HEK293 (cell line): ENCODE results near the gene ROBO1.

Experiments
- KLF16 ChIP-seq: fragments of 450-650 bp; formaldehyde crosslinking; IDR thresholded peaks from 2 replicates; pipeline ENCODE4 v1.5.1; 2017; ENCODE audit warnings: missing biosample characterization, missing genetic modification characterization
- KLF8 ChIP-seq: fragments of 450-650 bp; formaldehyde crosslinking; IDR thresholded peaks from 2 replicates; pipeline ENCODE4 v1.5.1; 2016; ENCODE audit warnings: missing biosample characterization, missing genetic modification characterization
- OVOL3 ChIP-seq: fragments of 450-650 bp; formaldehyde crosslinking; IDR thresholded peaks from 2 replicates; pipeline ENCODE4 v1.5.1; 2016; ENCODE audit warnings: missing biosample characterization, missing genetic modification characterization
- PRDM2 ChIP-seq: fragments of 450-650 bp; formaldehyde crosslinking; IDR thresholded peaks from 2 replicates; pipeline ENCODE4 v1.5.1; 2016; ENCODE audit warnings: missing biosample characterization, missing genetic modification characterization, borderline replicate concordance
- REST ChIP-seq: fragments of 450-650 bp; formaldehyde crosslinking; IDR thresholded peaks from 2 replicates; pipeline ENCODE4 v1.5.1; 2016; ENCODE audit warnings: missing biosample characterization, missing genetic modification characterization
- SETDB1 ChIP-seq: IDR thresholded peaks from one replicate; pipeline ENCODE4 v1.6.1; 2017; ENCODE audit warnings: mild to moderate bottlenecking, low read length, moderate library complexity, mixed read lengths; ENCODE audit not compliant: insufficient read length
- SP3 ChIP-seq: fragments of 450-650 bp; formaldehyde crosslinking; IDR thresholded peaks from 2 replicates; pipeline ENCODE4 v1.5.1; 2016; ENCODE audit warnings: missing biosample characterization, missing genetic modification characterization
- WT1 ChIP-seq: fragments of 450-650 bp; formaldehyde crosslinking; IDR thresholded peaks from 2 replicates; pipeline ENCODE4 v1.5.1; 2016; ENCODE audit warnings: missing biosample characterization, missing genetic modification characterization
- YY2 ChIP-seq: fragments of 450-650 bp; formaldehyde crosslinking; IDR thresholded peaks from 2 replicates; pipeline ENCODE4 v1.5.1; 2016; ENCODE audit warnings: missing biosample characterization, missing genetic modification characterization
- ZBTB17 ChIP-seq: fragments of 450-650 bp; formaldehyde crosslinking; IDR thresholded peaks from 2 replicates; pipeline ENCODE4 v1.5.1; 2016; ENCODE audit warnings: missing biosample characterization, missing genetic modification characterization
- ZBTB20 ChIP-seq: fragments of 450-650 bp; formaldehyde crosslinking; IDR thresholded peaks from 2 replicates; pipeline ENCODE4 v1.5.1; 2016; ENCODE audit warnings: missing biosample characterization, missing genetic modification characterization
- ZBTB49 ChIP-seq: fragments of 450-650 bp; formaldehyde crosslinking; IDR thresholded peaks from 2 replicates; pipeline ENCODE4 v1.5.1; 2016; ENCODE audit warnings: missing biosample characterization, missing genetic modification characterization, low read depth
- ZBTB7A ChIP-seq: fragments of 450-650 bp; formaldehyde crosslinking; IDR thresholded peaks from 2 replicates; pipeline ENCODE4 v1.5.1; 2016; ENCODE audit warnings: low read depth, missing biosample characterization, missing genetic modification characterization
- ZNF138 ChIP-seq: fragments of 450-650 bp; formaldehyde crosslinking; IDR thresholded peaks from 2 replicates; pipeline ENCODE4 v1.5.1; 2016; ENCODE audit warnings: missing biosample characterization, missing genetic modification characterization, borderline replicate concordance
- ZNF146 ChIP-seq: fragments of 450-650 bp; formaldehyde crosslinking; IDR thresholded peaks from 2 replicates; pipeline ENCODE4 v1.5.1; 2016; ENCODE audit warnings: missing biosample characterization, missing genetic modification characterization
- ZNF169 ChIP-seq: fragments of 450-650 bp; formaldehyde crosslinking; IDR thresholded peaks from 2 replicates; pipeline ENCODE4 v1.5.1; 2016; ENCODE audit warnings: missing biosample characterization, missing genetic modification characterization
- ZNF184 ChIP-seq: fragments of 450-650 bp; IDR thresholded peaks from 2 replicates; pipeline ENCODE4 v1.5.1; 2018; ENCODE audit warnings: missing biosample characterization, mild to moderate bottlenecking, missing genetic modification characterization
- ZNF19 ChIP-seq: fragments of 450-650 bp; formaldehyde crosslinking; IDR thresholded peaks from 2 replicates; pipeline ENCODE4; 2016; ENCODE audit warnings: missing biosample characterization, missing genetic modification characterization, low read depth
- ZNF214 ChIP-seq: fragments of 450-650 bp; formaldehyde crosslinking; IDR thresholded peaks from 2 replicates; pipeline ENCODE4 v1.5.1; 2017; ENCODE audit warnings: missing biosample characterization, mild to moderate bottlenecking, missing genetic modification characterization, borderline replicate concordance
- ZNF223 ChIP-seq: fragments of 450-650 bp; formaldehyde crosslinking; IDR thresholded peaks from 2 replicates; pipeline ENCODE4 v1.5.1; 2016; ENCODE audit warnings: missing biosample characterization, missing genetic modification characterization
- ZNF423 ChIP-seq: fragments of 450-650 bp; formaldehyde crosslinking; IDR thresholded peaks from 2 replicates; pipeline ENCODE4 v1.5.1; 2016; ENCODE audit warnings: missing biosample characterization, missing genetic modification characterization
- ZNF514 ChIP-seq: fragments of 450-650 bp; formaldehyde crosslinking; IDR thresholded peaks from 2 replicates; pipeline ENCODE4 v1.5.1; 2016; ENCODE audit warnings: missing biosample characterization, missing genetic modification characterization
- ZNF585B ChIP-seq: fragments of 450-650 bp; formaldehyde crosslinking; IDR thresholded peaks from 2 replicates; pipeline ENCODE4 v1.5.1; 2016; ENCODE audit warnings: missing biosample characterization, missing genetic modification characterization
- ZNF660 ChIP-seq: fragments of 450-650 bp; IDR thresholded peaks from 2 replicates; pipeline ENCODE4 v1.5.1; 2018; ENCODE audit warnings: missing biosample characterization, mild to moderate bottlenecking, missing genetic modification characterization
- ZNF704 ChIP-seq: fragments of 450-650 bp; formaldehyde crosslinking; IDR thresholded peaks from 2 replicates; pipeline ENCODE4 v1.5.1; 2016; ENCODE audit warnings: missing biosample characterization, missing genetic modification characterization

Gene ROBO1

GRCh38 chr3:78994174-78995027, 773.4 kb downstream of the ROBO1 start (continued):
- TF ChIP-seq PRDM2 (no peak), ZNF660 (tag by site-specific recombination) (no peak), SP3 (tag by site-specific recombination) (no peak), REST (tag by site-specific recombination) (no peak), ZNF214 (tag by site-specific recombination) (no peak), ZBTB17 (tag by site-specific recombination) (no peak), YY2 (tag by site-specific recombination) (no peak), ZBTB7A (tag by site-specific recombination) (no peak), ZNF223 (tag by site-specific recombination) (no peak), ZNF514 (tag by site-specific recombination) (no peak), ZBTB49 (no peak), ZNF146 (tag by site-specific recombination) (peak; percentile 17; the same call in 1 of the 2 replicates), ZNF184 (no peak), ZNF423 (tag by site-specific recombination) (no peak), ZBTB20 (tag by site-specific recombination) (no peak), SETDB1 (no peak), ZNF138 (tag by site-specific recombination) (no peak), ZNF19 (no peak), OVOL3 (tag by site-specific recombination) (peak; percentile 88; the same call in 1 of the 2 replicates), ZNF169 (tag by site-specific recombination) (no peak), KLF8 (tag by site-specific recombination) (0 out of 2 replicates have a peak, but pooled peaks have one; percentile 43), WT1 (tag by site-specific recombination) (peak; percentile 85), ZNF704 (no peak), ZNF585B (tag by site-specific recombination) (no peak), KLF16 (tag by site-specific recombination) (peak; percentile 56; the same call in 1 of the 2 replicates)
